Measurements from ENCODE around the gene ZIC4.

DNA sequence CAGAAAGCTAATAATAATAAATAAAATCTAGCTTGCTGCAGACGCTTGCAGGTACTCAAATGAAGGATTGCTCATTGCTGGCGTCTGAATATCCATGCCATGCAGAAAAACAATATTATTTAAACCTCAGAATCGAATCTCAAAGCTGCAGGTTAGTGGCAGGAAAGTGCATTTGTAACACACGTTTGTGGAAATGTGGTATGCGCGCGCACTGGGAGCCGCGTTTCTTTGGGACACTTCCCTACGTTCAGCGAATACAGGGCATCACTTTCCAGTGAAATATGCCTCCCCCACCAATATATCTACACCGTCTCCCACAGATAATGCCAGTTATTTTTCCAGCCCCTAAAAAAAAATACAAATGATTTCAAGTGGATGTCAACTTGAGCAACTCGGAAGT is 37.1 kb downstream of the ZIC4 start:
- TF ChIP-seq, protein P1, sequence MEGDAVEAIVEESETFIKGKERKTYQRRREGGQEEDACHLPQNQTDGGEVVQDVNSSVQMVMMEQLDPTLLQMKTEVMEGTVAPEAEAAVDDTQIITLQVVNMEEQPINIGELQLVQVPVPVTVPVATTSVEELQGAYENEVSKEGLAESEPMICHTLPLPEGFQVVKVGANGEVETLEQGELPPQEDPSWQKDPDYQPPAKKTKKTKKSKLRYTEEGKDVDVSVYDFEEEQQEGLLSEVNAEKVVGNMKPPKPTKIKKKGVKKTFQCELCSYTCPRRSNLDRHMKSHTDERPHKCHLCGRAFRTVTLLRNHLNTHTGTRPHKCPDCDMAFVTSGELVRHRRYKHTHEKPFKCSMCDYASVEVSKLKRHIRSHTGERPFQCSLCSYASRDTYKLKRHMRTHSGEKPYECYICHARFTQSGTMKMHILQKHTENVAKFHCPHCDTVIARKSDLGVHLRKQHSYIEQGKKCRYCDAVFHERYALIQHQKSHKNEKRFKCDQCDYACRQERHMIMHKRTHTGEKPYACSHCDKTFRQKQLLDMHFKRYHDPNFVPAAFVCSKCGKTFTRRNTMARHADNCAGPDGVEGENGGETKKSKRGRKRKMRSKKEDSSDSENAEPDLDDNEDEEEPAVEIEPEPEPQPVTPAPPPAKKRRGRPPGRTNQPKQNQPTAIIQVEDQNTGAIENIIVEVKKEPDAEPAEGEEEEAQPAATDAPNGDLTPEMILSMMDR (IDR thresholded peaks at IDR 0.05; ENCODE audit: poor library complexity), result no peak
- no peak for TF ChIP-seq EZH2 (IDR thresholded peaks at IDR 0.05; ENCODE audit: borderline replicate concordance)
